NCI-H187 (cell line): ENCODE data around the gene INIP.

ENCODE experiments used
- DNase-seq, 2 experiments: peaks; one replicate each; lab custom pipeline; 2025; lab: John Stamatoyannopoulos, UW

The INIP gene

GRCh38 chr9:112717661-112718331, at the start of gene INIP:
Gene INIP, minus strand, starts transcription at chr9:112718117. Its CDS starts 1,632 bp downstream, at chr9:112716485.
- DNase-seq, result peak; percentile 68 to 87

- DNase-seq, result no peak
Measured at GRCh38 chr9:112765281-112765680, 47.4 kb upstream of the INIP start.

- DNase-seq, result no peak
Measured at GRCh38 chr9:112764837-112765236, 46.9 kb upstream of the INIP start.

- no peak for DNase-seq
Measured at GRCh38 chr9:112764344-112764743, 46.4 kb upstream of the INIP start.

GRCh38 chr9:112762726-112763518, 45.0 kb upstream of the INIP start:
- no peak for DNase-seq

GRCh38 chr9:112761912-112762655, 44.2 kb upstream of the INIP start:
- no peak for DNase-seq

GRCh38 chr9:112760821-112761220, 42.9 kb upstream of the INIP start:
- no peak for DNase-seq

- no peak for DNase-seq
Measured at GRCh38 chr9:112757940-112758339, 40.0 kb upstream of the INIP start.

GRCh38 chr9:112757282-112757883, 39.5 kb upstream of the INIP start:
- no peak for DNase-seq

- DNase-seq, result no peak
Measured at GRCh38 chr9:112755675-112756074, 37.8 kb upstream of the INIP start.

- no peak for DNase-seq
Measured at GRCh38 chr9:112755016-112755427, 37.1 kb upstream of the INIP start.

- no peak for DNase-seq
Measured at GRCh38 chr9:112754578-112754977, 36.7 kb upstream of the INIP start.

GRCh38 chr9:112753725-112754124, 35.8 kb upstream of the INIP start:
- no peak for DNase-seq

GRCh38 chr9:112752334-112753125, 34.6 kb upstream of the INIP start:
- DNase-seq, result no peak

- peak in 1 of 2 experiments; percentile 11 for DNase-seq
Measured at GRCh38 chr9:112751056-112751795, 33.3 kb upstream of the INIP start.

GRCh38 chr9:112750764-112751055, 32.8 kb upstream of the INIP start:
- no peak for DNase-seq

GRCh38 chr9:112750016-112750763, 32.3 kb upstream of the INIP start, which contains the start of gene SNX30:
Gene SNX30, plus strand, starts transcription at chr9:112750760. Its CDS starts 242 bp downstream, at chr9:112751002.
- peak; percentile 26 to 78 for DNase-seq

GRCh38 chr9:112747094-112747493, 29.2 kb upstream of the INIP start:
- DNase-seq, result no peak

- DNase-seq, result no peak
Measured at GRCh38 chr9:112744177-112744576, 26.3 kb upstream of the INIP start.

GRCh38 chr9:112743216-112743836, 25.4 kb upstream of the INIP start:
- no peak for DNase-seq
